H9 (cell line): Measurements from ENCODE around the gene RINL. TPM values are rescaled to one million over a fixed set of nuclear protein-coding genes. Genes with fewer than 3 reads are reported as not detected.
"Not testable (repeated sequence)": the region's sequence is repeated elsewhere in the genome, so short reads cannot be mapped to it uniquely, and the experiment has no call there.

Source experiments
- DNase-seq: peaks from one replicate; pipeline ENCODE4 v3.0.0-alpha.2; 2017
- H2AFZ ChIP-seq: one replicate; pipeline ENCODE4 v1.6.1; 2013; ENCODE audit warnings: mild to moderate bottlenecking, low read length, control low read depth, moderate library complexity
- H2AK5ac ChIP-seq: 2 replicates; pipeline ENCODE4 v1.6.1; 2013; ENCODE audit warnings: low read length, control low read depth, mixed read lengths; ENCODE audit not compliant: insufficient read length
- H2BK120ac ChIP-seq: one replicate; pipeline ENCODE4 v1.6.1; 2013; ENCODE audit warnings: low read depth, mild to moderate bottlenecking, low read length, control low read depth, inconsistent platforms; ENCODE audit not compliant: poor library complexity, severe bottlenecking
- H2BK12ac ChIP-seq: 2 replicates; pipeline ENCODE4 v1.6.1; 2013; ENCODE audit warnings: low read length, control low read depth, mixed read lengths, low read depth; ENCODE audit not compliant: insufficient read length
- H2BK15ac ChIP-seq: 2 replicates; pipeline ENCODE4 v1.6.1; 2013; ENCODE audit warnings: low read depth, low read length, control low read depth
- H2BK20ac ChIP-seq: one replicate; pipeline ENCODE4 v1.6.1; 2013; ENCODE audit warnings: low read depth, mild to moderate bottlenecking, low read length, control low read depth, inconsistent platforms; ENCODE audit not compliant: poor library complexity, severe bottlenecking
- H2BK5ac ChIP-seq: 2 replicates; pipeline ENCODE4 v1.6.1; 2013; ENCODE audit warnings: low read length, control low read depth, mixed read lengths; ENCODE audit not compliant: insufficient read length
- H3K14ac ChIP-seq: 2 replicates; pipeline ENCODE4 v1.6.1; 2013; ENCODE audit warnings: low read length, control low read depth; ENCODE audit not compliant: insufficient read depth
- H3K18ac ChIP-seq: 2 replicates; pipeline ENCODE4 v1.6.1; 2013; ENCODE audit warnings: low read depth, mild to moderate bottlenecking, mixed read lengths, low read length, control low read depth; ENCODE audit not compliant: insufficient read length
- H3K23ac ChIP-seq: 2 replicates; pipeline ENCODE4 v1.6.1; 2013; ENCODE audit warnings: low read length, control low read depth, mixed read lengths, low read depth; ENCODE audit not compliant: insufficient read length
- H3K23me2 ChIP-seq: 2 replicates; pipeline ENCODE4 v1.6.1; 2013; ENCODE audit warnings: low read depth, mild to moderate bottlenecking, mixed read lengths, low read length, control low read depth; ENCODE audit not compliant: insufficient read length, poor library complexity, severe bottlenecking
- H3K27ac ChIP-seq: 2 replicates; pipeline ENCODE4 v1.5.1; 2013; ENCODE audit warnings: low read length, control low read depth, mixed read lengths, low read depth; ENCODE audit not compliant: insufficient read length
- H3K27me3 ChIP-seq: 2 replicates; pipeline ENCODE4 v1.6.1; 2013; ENCODE audit warnings: low read length, control low read depth, inconsistent platforms; ENCODE audit not compliant: insufficient read depth
- H3K4ac ChIP-seq: 2 replicates; pipeline ENCODE4 v1.6.1; 2013; ENCODE audit warnings: low read depth, mild to moderate bottlenecking, control low read depth, inconsistent platforms, low read length, moderate library complexity
- H3K4me1 ChIP-seq: 2 replicates; pipeline ENCODE4 v1.6.1; 2013; ENCODE audit warnings: low read length, control low read depth, inconsistent platforms; ENCODE audit not compliant: insufficient read depth
- H3K4me2 ChIP-seq: 2 replicates; pipeline ENCODE4 v1.6.1; 2013; ENCODE audit warnings: low read length, control low read depth, mixed read lengths; ENCODE audit not compliant: insufficient read length, insufficient read depth
- H3K56ac ChIP-seq: 2 replicates; pipeline ENCODE4 v1.6.1; 2013; ENCODE audit warnings: low read depth, mild to moderate bottlenecking, mixed read lengths, low read length, control low read depth; ENCODE audit not compliant: insufficient read length
- H3K79me1 ChIP-seq: 2 replicates; pipeline ENCODE4 v1.6.1; 2013; ENCODE audit warnings: low read depth, mild to moderate bottlenecking, moderate library complexity, low read length, control low read depth, inconsistent platforms; ENCODE audit not compliant: insufficient read depth, poor library complexity, severe bottlenecking
- H3K79me2 ChIP-seq: 2 replicates; pipeline ENCODE4 v1.6.1; 2013; ENCODE audit warnings: low read length, control low read depth, inconsistent platforms; ENCODE audit not compliant: insufficient read depth
- H3K9ac ChIP-seq: 2 replicates; pipeline ENCODE4 v1.6.1; 2013; ENCODE audit warnings: low read length, control low read depth, mixed read lengths; ENCODE audit not compliant: insufficient read length; ENCODE audit errors: extremely low read depth
- H3K9me3 ChIP-seq: one replicate; pipeline ENCODE4 v1.6.1; 2013; ENCODE audit warnings: low read depth, low read length, inconsistent platforms; ENCODE audit not compliant: control insufficient read depth
- H3T11ph ChIP-seq: one replicate; pipeline ENCODE4 v1.6.1; 2013; ENCODE audit warnings: mild to moderate bottlenecking, low read length, control low read depth, inconsistent platforms
- H4K20me1 ChIP-seq: one replicate; pipeline ENCODE4 v1.6.1; 2013; ENCODE audit not compliant: control insufficient read depth, insufficient read length, insufficient read depth
- H4K5ac ChIP-seq: 2 replicates; pipeline ENCODE4 v1.6.1; 2013; ENCODE audit warnings: low read depth, mild to moderate bottlenecking, mixed read lengths, low read length, control low read depth; ENCODE audit not compliant: insufficient read length
- H4K8ac ChIP-seq: replicated peaks from 2 replicates; pipeline ENCODE4 v1.6.1; 2013; ENCODE audit warnings: low read length, control low read depth, mixed read lengths, low read depth; ENCODE audit not compliant: insufficient read length
- H4K91ac ChIP-seq: 2 replicates; pipeline ENCODE4 v1.6.1; 2013; ENCODE audit warnings: low read depth, mild to moderate bottlenecking, moderate library complexity, mixed read lengths, low read length, control low read depth; ENCODE audit not compliant: insufficient read length
- H3K27ac Mint-ChIP-seq, 3 experiments: 2 replicates in 2 of 3; 3 replicates in 1 of 3; pipeline ENCODE4 v1.8.0; 2020 to 2021; ENCODE audit warnings: mixed read lengths in 3 of 3, mild to moderate bottlenecking in 1 of 3, moderate library complexity in 1 of 3
- H3K27me3 Mint-ChIP-seq: 2 replicates; pipeline ENCODE4 v1.8.0; 2021; ENCODE audit warnings: low read depth, mild to moderate bottlenecking, moderate library complexity, mixed read lengths
- H3K36me3 Mint-ChIP-seq, 3 experiments: 2 replicates in 2 of 3; 3 replicates in 1 of 3; pipeline ENCODE4 v1.8.0; 2020 to 2021; ENCODE audit warnings: low read depth in 3 of 3, mixed read lengths in 3 of 3; ENCODE audit not compliant: insufficient read depth in 1 of 3
- H3K4me1 Mint-ChIP-seq, 2 experiments: 2 replicates each; pipeline ENCODE4 v1.8.0; 2020; ENCODE audit warnings: mixed read lengths in 2 of 2
- H3K4me3 Mint-ChIP-seq, 2 experiments: 2 replicates in 1 of 2; 3 replicates in 1 of 2; pipeline ENCODE4 v1.8.0; 2020 to 2021; ENCODE audit warnings: mild to moderate bottlenecking in 2 of 2, mixed read lengths in 2 of 2, moderate library complexity in 1 of 2
- H3K9me3 Mint-ChIP-seq, 2 experiments: 2 replicates in 1 of 2; 3 replicates in 1 of 2; pipeline ENCODE4 v1.8.0; 2020; ENCODE audit warnings: mild to moderate bottlenecking in 2 of 2, mixed read lengths in 2 of 2, moderate library complexity in 1 of 2
- CTCF ChIP-seq: fragments of 200-600 bp; sonication (generic); conservative IDR thresholded peaks from 3 replicates; pipeline ENCODE4 v1.8.0; 2021; ENCODE audit warnings: antibody characterized with exemption, mild to moderate bottlenecking
- WGBS: extraction: QIAGEN DNeasy Blood & Tissue Kit; methylation state at CpG from one replicate; pipeline ENCODE4 v1.1.7; 2013; ENCODE audit warnings: missing lambda C conversion rate, low lambda C conversion rate, mixed read lengths; ENCODE audit not compliant: insufficient read length; ENCODE audit errors: extremely low coverage; 5-methylcytosine and 5-hydroxymethylcytosine counted together
- total RNA-seq: library from RNA; stranded (reverse); gene quantifications from 2 replicates; pipeline ENCODE4 v1.2.1, GENCODE V29; 2021

Gene RINL
- total RNA-seq, 1 experiment from 2014 or later = 6.4 TPM

- Histone ChIP-seq H3K4me2 (no peak overlapping the region), H3K27ac (no peak overlapping the region), H2BK120ac (no peak overlapping the region), H3K79me1 (no peaks in the 10 kb centered on the region), H3K18ac (no peak overlapping the region), H3K9me3 (no peaks in the 10 kb centered on the region), H4K5ac (no peak overlapping the region), H3K23ac (no peak overlapping the region), H2BK15ac (no peak overlapping the region), H2BK20ac (no peak overlapping the region), H3K9ac (no peak overlapping the region), H4K20me1 (no peaks in the 10 kb centered on the region), H2BK5ac (no peak overlapping the region), H2AK5ac (no peak overlapping the region), H3K4me1 (peaks cover 2% of the 10 kb centered on the region; the same call in 1 of the 2 replicates), H4K8ac (no peak overlapping the region), H2BK12ac (no peak overlapping the region), H3K23me2 (peaks cover 8% of the 10 kb centered on the region), H2AFZ (no peak overlapping the region), H3K79me2 (0 out of 2 replicates have a peak, but pooled peaks cover 2% of the 10 kb centered on the region), H3K56ac (no peak overlapping the region), H3K4ac (no peak overlapping the region), H4K91ac (no peak overlapping the region), H3K14ac (no peak overlapping the region), H3K27me3 (no peaks in the 10 kb centered on the region), H3T11ph (no peak overlapping the region)
- Mint-ChIP-seq H3K9me3 (no peaks in the 10 kb centered on the region; a peak in 1 of 5 replicates), H3K27me3 (no peaks in the 10 kb centered on the region), H3K27ac (no peak overlapping the region), H3K36me3 (peaks cover 18 to 47% (median 32%) of the 10 kb centered on the region in 3 experiments), H3K4me1 (peaks cover 27 to 33% of the 10 kb centered on the region in 2 experiments), H3K4me3 (peak overlapping the region; percentile 69 to 80)
- DNase-seq = no peak
- no CpG with 5 or more reads among the region's 4 CpGs for WGBS
- TF ChIP-seq CTCF = no peak
Measured at GRCh38 chr19:38830039-38830733, 47.9 kb downstream of the RINL start.

- not testable (repeated sequence) for H2BK120ac ChIP-seq, H2BK20ac ChIP-seq, H2AK5ac ChIP-seq, H3K4me3 Mint-ChIP-seq, H3K27me3 ChIP-seq, H3K27ac ChIP-seq, H3T11ph ChIP-seq, H2BK12ac ChIP-seq, H4K91ac ChIP-seq, H3K23ac ChIP-seq, H4K8ac ChIP-seq, H3K4ac ChIP-seq, DNase-seq, H4K20me1 ChIP-seq, H3K14ac ChIP-seq, H4K5ac ChIP-seq, H3K79me2 ChIP-seq, H3K4me2 ChIP-seq, H2AFZ ChIP-seq, H3K9me3 Mint-ChIP-seq, H3K4me1 ChIP-seq, H3K9me3 ChIP-seq, H3K79me1 ChIP-seq, H3K18ac ChIP-seq, H3K27ac Mint-ChIP-seq, H3K56ac ChIP-seq, H2BK15ac ChIP-seq, H3K27me3 Mint-ChIP-seq, H3K9ac ChIP-seq, H2BK5ac ChIP-seq, H3K23me2 ChIP-seq
- peaks cover 37 to 43% of the 10 kb centered on the region in 2 experiments for H3K4me1 Mint-ChIP-seq
- no CpG with 5 or more reads among the region's 7 CpGs for WGBS
- peaks cover 18 to 41% (median 32%) of the 10 kb centered on the region in 3 experiments for H3K36me3 Mint-ChIP-seq
Measured at GRCh38 chr19:38829203-38829602, 48.9 kb downstream of the RINL start.
